ENCODE data around the gene GLUD1. TPM values are rescaled to one million over a fixed set of nuclear protein-coding genes. Genes with fewer than 3 reads are reported as not detected.

Gene GLUD1
- total RNA-seq, result 189 and 290 TPM in 2 replicates

GRCh38 chr10:87094373-87095235 lies at the start of gene GLUD1, which contains the start of gene SHLD2:
Gene GLUD1, minus strand, starts transcription at chr10:87094843. Its CDS starts 74 bp downstream, at chr10:87094769.
Gene SHLD2, plus strand, starts transcription at chr10:87095206. Its CDS starts 56,149 bp downstream, at chr10:87151355.

GRCh38 chr10:87020056-87020455 lies 74.6 kb downstream of the GLUD1 start, which contains the start of gene FAM25A:
Gene FAM25A, plus strand, starts transcription at chr10:87020294. Its CDS starts 31 bp downstream, at chr10:87020325.

Small RNAs within 50 kb of the gene (small RNA-seq; reads per million reads assigned to genes)
- gene AL136982.5 (ENCODE audit: low replicate concordance) (not detected), gene FAM25A (ENCODE audit: low replicate concordance) (not detected), gene RNU6-529P (ENCODE audit: low replicate concordance) (not detected)

Other genes with a start within 250 kb of the GLUD1 start
- gene MMRN2, start 137.2 kb downstream of the GLUD1 start, total RNA-seq, result 0.88 and 2.0 TPM in 2 replicates
- 3.3 and 3.9 TPM in 2 replicates for gene SNCG, start 136.2 kb downstream of the GLUD1 start, total RNA-seq
- gene ADIRF, start 126.4 kb downstream of the GLUD1 start, total RNA-seq, result 1.0 TPM in 1 of 2 replicates, not detected in the other
- not detected in 2 replicates for gene FAM25A, start 74.5 kb downstream of the GLUD1 start, total RNA-seq
- gene SHLD2, start 363 bp upstream of the GLUD1 start, total RNA-seq, result 22.5 and 50.1 TPM in 2 replicates
- gene NUTM2A, start 130.6 kb upstream of the GLUD1 start, total RNA-seq, result 0.66 and 0.86 TPM in 2 replicates

All from placental pericyte (primary cell).